B cell (primary cell): ENCODE measurements around the gene FRAT2. TPM values are rescaled to one million over a fixed set of nuclear protein-coding genes. Genes with fewer than 3 reads are reported as not detected.

Experiments
- ATAC-seq: fragments of 200-7000 bp; cut with Tn5 transposase; one replicate; pipeline ENCODE4 v1.10.0; 2021; ENCODE audit warnings: low read depth, mild to moderate bottlenecking, moderate number of reproducible peaks, moderate library complexity
- CTCF ChIA-PET: fragments of 350-600 bp; sonication (Branson Sonifier 250); formaldehyde crosslinking; loops from one replicate; lab custom pipeline; 2021; ENCODE audit warnings: antibody characterized with exemption, inconsistent platforms; lab: Charles Lee
- POLR2A ChIA-PET: fragments of 350-600 bp; sonication (Branson Sonifier 250); formaldehyde crosslinking; loops from one replicate; lab custom pipeline; 2021; ENCODE audit warnings: antibody characterized with exemption; lab: Charles Lee
- DNase-seq: peaks from one replicate; pipeline ENCODE4 v3.0.0; 2013
- H2AFZ ChIP-seq: 2 replicates; pipeline ENCODE4 v1.6.1; 2012; ENCODE audit warnings: mild to moderate bottlenecking, low read depth, low read length; ENCODE audit not compliant: insufficient read depth, poor library complexity, severe bottlenecking
- H3K27ac ChIP-seq, 2 donors: 1 replicate in 1 of 2; 2 replicates in 1 of 2; pipeline ENCODE4 v1.5.1; 2012 to 2013; ENCODE audit warnings: low read length in 2 of 2, mild to moderate bottlenecking in 2 of 2, moderate library complexity in 1 of 2
- H3K27me3 ChIP-seq, 4 experiments: fragments of 200-600 bp in 1 of 4; sonication (generic) in 1 of 4; replicated peaks in 1 of 4; 1 replicate in 2 of 4; 2 replicates in 2 of 4; pipeline versions ENCODE4 v1.6.1 to v1.7.0; 2013 to 2016; ENCODE audit warnings: low read length in 3 of 4, mild to moderate bottlenecking in 2 of 4, mixed read lengths in 1 of 4, moderate library complexity in 1 of 4; ENCODE audit not compliant: insufficient read depth in 4 of 4, control insufficient read depth in 3 of 4; ENCODE audit errors: control extremely low read depth in 1 of 4
- H3K36me3 ChIP-seq, 2 experiments: replicated peaks in 1 of 2; 1 replicate in 1 of 2; 2 replicates in 1 of 2; pipeline versions ENCODE4 v1.6.1 to v1.7.1; 2013; ENCODE audit warnings: low read length in 1 of 2; ENCODE audit not compliant: insufficient read depth in 2 of 2, control insufficient read depth in 1 of 2; ENCODE audit errors: control extremely low read depth in 1 of 2, extremely low read depth in 1 of 2
- H3K4me1 ChIP-seq, 2 donors: fragments of 200-600 bp in 1 of 2; sonication (generic) in 1 of 2; 1 replicate in 1 of 2; 2 replicates in 1 of 2; pipeline versions ENCODE4 v1.5.1 to v1.6.1; 2013 to 2017; ENCODE audit warnings: low read length in 2 of 2; ENCODE audit not compliant: control insufficient read depth in 2 of 2, insufficient read depth in 2 of 2
- H3K4me2 ChIP-seq: replicated peaks from 2 replicates; pipeline ENCODE3; 2012; ENCODE audit warnings: mild to moderate bottlenecking, low read depth, low read length; ENCODE audit not compliant: poor library complexity, severe bottlenecking
- H3K4me3 ChIP-seq, 5 experiments: fragments of 200-600 bp in 1 of 5; sonication (generic) in 1 of 5; 1 replicate in 3 of 5; 2 replicates in 2 of 5; pipeline versions ENCODE4 v1.5.1 to v1.7.0; 2011 to 2016; ENCODE audit warnings: low read length in 4 of 5, mild to moderate bottlenecking in 4 of 5, low read depth in 2 of 5, control low read depth in 1 of 5, moderate library complexity in 1 of 5; ENCODE audit not compliant: insufficient read depth in 1 of 5; ENCODE audit errors: control extremely low read depth in 1 of 5, extremely low read depth in 1 of 5
- H3K79me2 ChIP-seq: fragments of 200-600 bp; sonication (generic); one replicate; pipeline ENCODE4 v1.6.0; 2016; ENCODE audit warnings: low read length; ENCODE audit not compliant: control insufficient read depth, insufficient read depth
- H3K9ac ChIP-seq: fragments of 200-600 bp; sonication (generic); 2 replicates; pipeline ENCODE4 v1.6.1; 2017; ENCODE audit warnings: mild to moderate bottlenecking, low read length, moderate library complexity
- H3K9me3 ChIP-seq, 3 donors: one replicate each; pipeline versions ENCODE4 v1.6.1 to v1.7.1; 2013; ENCODE audit warnings: low read length in 2 of 3; ENCODE audit not compliant: control insufficient read depth in 2 of 3, insufficient read depth in 1 of 3; ENCODE audit errors: control extremely low read depth in 1 of 3
- H4K20me1 ChIP-seq: 2 replicates; pipeline ENCODE4 v1.6.0; 2012; ENCODE audit warnings: mild to moderate bottlenecking, low read length; ENCODE audit not compliant: insufficient read depth, control insufficient read depth, poor library complexity, severe bottlenecking
- H3K27ac Mint-ChIP-seq: one replicate; pipeline ENCODE4 v1.8.0; 2021; ENCODE audit warnings: mixed read lengths
- H3K27me3 Mint-ChIP-seq: one replicate; pipeline ENCODE4 v1.8.0; 2021; ENCODE audit warnings: mixed read lengths
- H3K4me1 Mint-ChIP-seq: one replicate; pipeline ENCODE4 v1.8.0; 2021; ENCODE audit warnings: mixed read lengths
- H3K4me3 Mint-ChIP-seq: one replicate; pipeline ENCODE4 v1.8.0; 2021; ENCODE audit warnings: mixed read lengths
- H3K9me3 Mint-ChIP-seq: one replicate; pipeline ENCODE4 v1.8.0; 2022; ENCODE audit warnings: mixed read lengths; ENCODE audit not compliant: insufficient read depth
- EZH2 ChIP-seq: IDR thresholded peaks from 2 replicates; pipeline ENCODE4 v1.6.1; 2012; ENCODE audit warnings: borderline replicate concordance, low read depth, mild to moderate bottlenecking, moderate library complexity, low read length; ENCODE audit not compliant: insufficient read depth, poor library complexity, severe bottlenecking
- whole genome bisulfite sequencing: methylation state at CpG from one replicate; pipeline ENCODE4 v1.1.5; 2013; ENCODE audit warnings: missing lambda C conversion rate; ENCODE audit not compliant: insufficient coverage; 5-methylcytosine and 5-hydroxymethylcytosine counted together
- intact Hi-C: fragments of 100-400 bp; cut with micrococcal nuclease; formaldehyde crosslinking; loops from one replicate; pipeline ENCODE4 v1.10.0; 2022
- polyA plus RNA-seq: library from polyadenylated mRNA; depleted of rRNA; stranded (reverse); fragments of >200 nt; gene quantifications from 2 replicates; pipeline ENCODE4 v1.2.3, GENCODE V29; 2012
- total RNA-seq, 2 donors: library from RNA; stranded (reverse); fragments of 120-200 nt in 1 of 2; gene quantifications; 1 replicate in 1 of 2; 2 replicates in 1 of 2; pipeline versions ENCODE4 v1.2.3 to v1.2.4, GENCODE V29; 2013 to 2022
- TF ChIP-seq, protein P1 (sequence below): fragments of 200-600 bp; IDR thresholded peaks from one replicate; pipeline ENCODE4 v1.8.0; 2022; ENCODE audit warnings: antibody characterized with exemption, mild to moderate bottlenecking

The FRAT2 gene
- total and polyA plus RNA-seq, 2 donors (not counting 1 experiment from before 2014, with no cell fraction given): 4.9 to 30.2 TPM

- no peak overlapping the region for H3K4me2 ChIP-seq
- no peaks in the 10 kb centered on the region for H3K36me3 ChIP-seq
- no peak overlapping the region for H2AFZ ChIP-seq
- ChIA-PET CTCF (no interaction called here), POLR2A (no interaction called here)
- no peaks in the 10 kb centered on the region for H4K20me1 ChIP-seq
- no peaks in the 10 kb centered on the region for H3K4me1 Mint-ChIP-seq
- no peak for TF ChIP-seq EZH2
- TF ChIP-seq, protein P1, sequence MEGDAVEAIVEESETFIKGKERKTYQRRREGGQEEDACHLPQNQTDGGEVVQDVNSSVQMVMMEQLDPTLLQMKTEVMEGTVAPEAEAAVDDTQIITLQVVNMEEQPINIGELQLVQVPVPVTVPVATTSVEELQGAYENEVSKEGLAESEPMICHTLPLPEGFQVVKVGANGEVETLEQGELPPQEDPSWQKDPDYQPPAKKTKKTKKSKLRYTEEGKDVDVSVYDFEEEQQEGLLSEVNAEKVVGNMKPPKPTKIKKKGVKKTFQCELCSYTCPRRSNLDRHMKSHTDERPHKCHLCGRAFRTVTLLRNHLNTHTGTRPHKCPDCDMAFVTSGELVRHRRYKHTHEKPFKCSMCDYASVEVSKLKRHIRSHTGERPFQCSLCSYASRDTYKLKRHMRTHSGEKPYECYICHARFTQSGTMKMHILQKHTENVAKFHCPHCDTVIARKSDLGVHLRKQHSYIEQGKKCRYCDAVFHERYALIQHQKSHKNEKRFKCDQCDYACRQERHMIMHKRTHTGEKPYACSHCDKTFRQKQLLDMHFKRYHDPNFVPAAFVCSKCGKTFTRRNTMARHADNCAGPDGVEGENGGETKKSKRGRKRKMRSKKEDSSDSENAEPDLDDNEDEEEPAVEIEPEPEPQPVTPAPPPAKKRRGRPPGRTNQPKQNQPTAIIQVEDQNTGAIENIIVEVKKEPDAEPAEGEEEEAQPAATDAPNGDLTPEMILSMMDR: no peak
- no peak overlapping the region for H3K4me3 ChIP-seq
- H3K27ac ChIP-seq: no peak overlapping the region
- no peak overlapping the region for H3K27ac Mint-ChIP-seq
- ATAC-seq (no peak), DNase-seq (no peak)
- H3K79me2 ChIP-seq: no peaks in the 10 kb centered on the region
- H3K9me3 Mint-ChIP-seq: no peaks in the 10 kb centered on the region
- no peak overlapping the region for H3K4me3 Mint-ChIP-seq
- no peaks in the 10 kb centered on the region for H3K9me3 ChIP-seq
- WGBS: no CpG with 5 or more reads among the region's 3 CpGs
- intact Hi-C loops: no loop called here
- H3K9ac ChIP-seq: no peak overlapping the region
- H3K4me1 ChIP-seq: no peaks in the 10 kb centered on the region
- H3K27me3 Mint-ChIP-seq: peaks cover 4% of the 10 kb centered on the region
- no peaks in the 10 kb centered on the region for H3K27me3 ChIP-seq
Measured at GRCh38 chr10:97300980-97301379, 33.5 kb downstream of the FRAT2 start.

GRCh38 chr10:97298223-97298571, 36.3 kb downstream of the FRAT2 start:
- intact Hi-C loops: no loop called here
- ATAC-seq (no peak), DNase-seq (no peak)
- H3K27ac Mint-ChIP-seq: no peak overlapping the region
- H3K27ac ChIP-seq: no peak overlapping the region
- CTCF ChIA-PET: no interaction called here
- H3K27me3 ChIP-seq: no peaks in the 10 kb centered on the region
- no peaks in the 10 kb centered on the region for H3K4me1 ChIP-seq
- H3K4me1 Mint-ChIP-seq: no peaks in the 10 kb centered on the region
- no peak overlapping the region for H3K4me2 ChIP-seq
- no peak overlapping the region for H2AFZ ChIP-seq
- H3K9me3 ChIP-seq: no peaks in the 10 kb centered on the region
- no CpG with 5 or more reads among the region's 3 CpGs for WGBS
- H3K4me3 Mint-ChIP-seq: no peak overlapping the region
- peaks cover 4% of the 10 kb centered on the region for H3K27me3 Mint-ChIP-seq
- no peaks in the 10 kb centered on the region for H3K79me2 ChIP-seq
- POLR2A ChIA-PET: no interaction called here
- no peaks in the 10 kb centered on the region for H3K36me3 ChIP-seq
- no peaks in the 10 kb centered on the region for H4K20me1 ChIP-seq
- no peak overlapping the region for H3K4me3 ChIP-seq
- no peaks in the 10 kb centered on the region for H3K9me3 Mint-ChIP-seq
- TF ChIP-seq, protein P1: no peak
- TF ChIP-seq EZH2: no peak
- H3K9ac ChIP-seq: no peak overlapping the region
